DOHH2 (cell line): ENCODE measurements around the gene TFPT.

Experiments used
- H3F3A ChIP-seq: fragments of 200-600 bp; sonication (generic), shearing (Covaris generic); 2 replicates; pipeline ENCODE4 v1.6.0; 2016; ENCODE audit warnings: antibody characterized with exemption, mild to moderate bottlenecking; ENCODE audit not compliant: control insufficient read depth, insufficient read depth
- H3K27ac ChIP-seq: fragments of 200-600 bp; sonication (generic); 2 replicates; pipeline ENCODE4 v1.5.1; 2014; ENCODE audit warnings: low read depth, mild to moderate bottlenecking, low read length, moderate library complexity
- H3K27me3 ChIP-seq: fragments of 200-600 bp; sonication (generic); 2 replicates; pipeline ENCODE4 v1.6.1; 2014; ENCODE audit warnings: mild to moderate bottlenecking, low read length, mixed read lengths; ENCODE audit not compliant: control insufficient read depth
- H3K36me3 ChIP-seq: fragments of 200-600 bp; sonication (generic); 2 replicates; pipeline ENCODE4 v1.6.1; 2014; ENCODE audit warnings: mild to moderate bottlenecking, low read length, moderate library complexity, mixed read lengths; ENCODE audit not compliant: control insufficient read depth
- H3K4me1 ChIP-seq: fragments of 200-600 bp; sonication (generic); 2 replicates; pipeline ENCODE4 v1.6.1; 2014; ENCODE audit warnings: mild to moderate bottlenecking, low read length, mixed read lengths; ENCODE audit not compliant: control insufficient read depth
- H3K4me2 ChIP-seq: fragments of 200-600 bp; sonication (generic); 2 replicates; pipeline ENCODE4 v1.6.0; 2014; ENCODE audit warnings: mild to moderate bottlenecking, low read length, moderate library complexity
- H3K4me3 ChIP-seq: fragments of 200-600 bp; sonication (generic); 2 replicates; pipeline ENCODE4 v1.5.1; 2014; ENCODE audit warnings: mild to moderate bottlenecking, low read length, mixed read lengths
- H3K79me2 ChIP-seq: fragments of 200-600 bp; sonication (generic); 2 replicates; pipeline ENCODE4 v1.6.1; 2014; ENCODE audit warnings: mild to moderate bottlenecking, low read length, mixed read lengths; ENCODE audit not compliant: control insufficient read depth
- H3K9me2 ChIP-seq: fragments of 200-600 bp; sonication (generic); replicated peaks from 2 replicates; pipeline ENCODE4 v1.6.1; 2014; ENCODE audit warnings: mild to moderate bottlenecking, low read length, mixed read lengths; ENCODE audit not compliant: control insufficient read depth
- H3K9me3 ChIP-seq: fragments of 200-600 bp; sonication (generic); 2 replicates; pipeline ENCODE4 v1.6.1; 2014; ENCODE audit warnings: antibody characterized with exemption, low read length, mixed read lengths; ENCODE audit not compliant: control insufficient read depth, insufficient read depth
- H4K20me1 ChIP-seq: fragments of 200-600 bp; sonication (generic); 2 replicates; pipeline ENCODE4 v1.6.0; 2014; ENCODE audit warnings: low read depth, mild to moderate bottlenecking, antibody characterized with exemption, low read length, moderate library complexity; ENCODE audit not compliant: control insufficient read depth, insufficient read depth
- CTCF ChIP-seq: fragments of 200-600 bp; sonication (generic); IDR thresholded peaks from one replicate; pipeline ENCODE4 v1.5.1; 2014; ENCODE audit warnings: antibody characterized with exemption, mild to moderate bottlenecking, low read depth, low read length; ENCODE audit not compliant: poor library complexity, severe bottlenecking
- EZH2phosphoT487 ChIP-seq: fragments of 200-600 bp; sonication (generic); IDR thresholded peaks from 2 replicates; pipeline ENCODE4 v1.6.1; 2017; ENCODE audit warnings: borderline replicate concordance, mild to moderate bottlenecking, antibody characterized with exemption, low read length, moderate library complexity, mixed read lengths

The TFPT gene

GRCh38 chr19:54152267-54152666, 36.8 kb upstream of the TFPT start:
- Histone ChIP-seq H3K27ac (no peak overlapping the region), H3F3A (no peaks in the 10 kb centered on the region; the same call in 1 of the 2 replicates), H3K27me3 (no peaks in the 10 kb centered on the region), H3K4me3 (no peak overlapping the region), H3K4me1 (no peaks in the 10 kb centered on the region), H3K4me2 (no peak overlapping the region), H3K79me2 (no peaks in the 10 kb centered on the region), H4K20me1 (no peaks in the 10 kb centered on the region; the same call in 1 of the 2 replicates), H3K9me3 (no peaks in the 10 kb centered on the region), H3K9me2 (no peaks in the 10 kb centered on the region), H3K36me3 (peaks cover 94% of the 10 kb centered on the region)
- TF ChIP-seq EZH2phosphoT487 (no peak), CTCF (no peak)

GRCh38 chr19:54151362-54152035, 36.0 kb upstream of the TFPT start:
- H3K79me2 ChIP-seq, result no peaks in the 10 kb centered on the region
- no peaks in the 10 kb centered on the region for H3K4me1 ChIP-seq
- no peaks in the 10 kb centered on the region for H3K27me3 ChIP-seq
- H3F3A ChIP-seq, result no peaks in the 10 kb centered on the region; the same call in 1 of the 2 replicates
- no peaks in the 10 kb centered on the region for H3K9me3 ChIP-seq
- no peaks in the 10 kb centered on the region; the same call in 1 of the 2 replicates for H4K20me1 ChIP-seq
- H3K27ac ChIP-seq, result no peak overlapping the region
- H3K9me2 ChIP-seq, result no peaks in the 10 kb centered on the region
- no peak for TF ChIP-seq CTCF
- TF ChIP-seq EZH2phosphoT487, result no peak
- no peak overlapping the region for H3K4me2 ChIP-seq
- no peak overlapping the region for H3K4me3 ChIP-seq
- peaks cover 95% of the 10 kb centered on the region for H3K36me3 ChIP-seq

GRCh38 chr19:54149021-54149812, 33.8 kb upstream of the TFPT start:
- Histone ChIP-seq H4K20me1 (no peaks in the 10 kb centered on the region; the same call in 1 of the 2 replicates), H3K4me2 (no peak overlapping the region), H3K79me2 (no peaks in the 10 kb centered on the region), H3K36me3 (peaks cover 96% of the 10 kb centered on the region), H3K27me3 (no peaks in the 10 kb centered on the region), H3K4me1 (no peaks in the 10 kb centered on the region), H3K27ac (no peak overlapping the region), H3K9me2 (no peaks in the 10 kb centered on the region), H3K4me3 (no peak overlapping the region), H3F3A (no peaks in the 10 kb centered on the region; the same call in 1 of the 2 replicates), H3K9me3 (no peaks in the 10 kb centered on the region)
- no peak for TF ChIP-seq EZH2phosphoT487
- no peak for TF ChIP-seq CTCF
